Astrocyte (in vitro differentiated cells and primary cell): ENCODE results near the gene FN1. TPM values are rescaled to one million over a fixed set of nuclear protein-coding genes. Genes with fewer than 3 reads are reported as not detected.

Experiments used
- DNase-seq: peaks from one replicate; pipeline ENCODE4 v3.0.0-alpha.2; 2010; ENCODE audit warnings: low read depth
- FAIRE-seq: peaks from 2 replicates; lab custom pipeline; 2011; peaks lifted over from hg19 to GRCh38; lab: Jason Lieb, UNC
- H2AFZ ChIP-seq: 2 replicates; pipeline ENCODE4 v1.6.0; 2012; ENCODE audit warnings: low read depth, low read length, inconsistent platforms
- H3K27ac ChIP-seq: 2 replicates; pipeline ENCODE4 v1.5.1; 2011; ENCODE audit warnings: low read depth, low read length, inconsistent platforms
- H3K27me3 ChIP-seq: 2 replicates; pipeline ENCODE4 v1.6.0; 2011; ENCODE audit warnings: low read length, inconsistent platforms; ENCODE audit not compliant: insufficient read depth
- H3K36me3 ChIP-seq: 2 replicates; pipeline ENCODE4 v1.5.1; 2011; ENCODE audit warnings: low read length, inconsistent platforms; ENCODE audit not compliant: insufficient read depth
- H3K4me1 ChIP-seq: 2 replicates; pipeline ENCODE4 v1.5.1; 2011; ENCODE audit warnings: low read length, inconsistent platforms; ENCODE audit not compliant: insufficient read depth
- H3K4me2 ChIP-seq: 2 replicates; pipeline ENCODE4 v1.6.0; 2012; ENCODE audit warnings: low read length, inconsistent platforms
- H3K4me3 ChIP-seq: 2 replicates; pipeline ENCODE4 v1.5.1; 2011; ENCODE audit warnings: low read depth, mild to moderate bottlenecking, low read length, inconsistent platforms; ENCODE audit not compliant: insufficient read depth
- H3K79me2 ChIP-seq: 2 replicates; pipeline ENCODE4 v1.6.0; 2012; ENCODE audit warnings: mild to moderate bottlenecking, low read length, inconsistent platforms; ENCODE audit not compliant: insufficient read depth
- H3K9ac ChIP-seq: 2 replicates; pipeline ENCODE4 v1.6.0; 2012; ENCODE audit warnings: mild to moderate bottlenecking, low read length, inconsistent platforms
- H3K9me3 ChIP-seq: 2 replicates; pipeline ENCODE4 v1.5.1; 2012; ENCODE audit warnings: low read depth, mild to moderate bottlenecking, low read length, inconsistent platforms; ENCODE audit not compliant: insufficient read depth
- H4K20me1 ChIP-seq: 2 replicates; pipeline ENCODE4 v1.6.0; 2012; ENCODE audit warnings: low read length, inconsistent platforms; ENCODE audit not compliant: insufficient read depth
- H3K27ac Mint-ChIP-seq: one replicate; pipeline ENCODE4 v1.8.0; 2021; ENCODE audit warnings: mild to moderate bottlenecking, mixed read lengths; ENCODE audit not compliant: unreplicated experiment
- H3K27me3 Mint-ChIP-seq: one replicate; pipeline ENCODE4 v1.8.0; 2021; ENCODE audit warnings: low read depth, mixed read lengths; ENCODE audit not compliant: unreplicated experiment
- H3K36me3 Mint-ChIP-seq: one replicate; pipeline ENCODE4 v1.8.0; 2021; ENCODE audit warnings: low read depth, mixed read lengths; ENCODE audit not compliant: unreplicated experiment
- H3K4me1 Mint-ChIP-seq: one replicate; pipeline ENCODE4 v1.8.0; 2021; ENCODE audit warnings: low read depth, mixed read lengths; ENCODE audit not compliant: unreplicated experiment
- H3K4me3 Mint-ChIP-seq: one replicate; pipeline ENCODE4 v1.8.0; 2021; ENCODE audit warnings: mild to moderate bottlenecking, moderate library complexity, mixed read lengths; ENCODE audit not compliant: unreplicated experiment
- H3K9me3 Mint-ChIP-seq: one replicate; pipeline ENCODE4 v1.8.0; 2021; ENCODE audit warnings: mild to moderate bottlenecking, mixed read lengths; ENCODE audit not compliant: unreplicated experiment
- CTCF ChIP-seq: IDR thresholded peaks from 2 replicates; pipeline ENCODE4 v1.5.1; 2011; ENCODE audit warnings: low read depth, mild to moderate bottlenecking, inconsistent platforms, low read length, moderate library complexity; ENCODE audit not compliant: insufficient read depth
- EZH2 ChIP-seq: IDR thresholded peaks from 2 replicates; pipeline ENCODE4 v1.6.1; 2012; ENCODE audit warnings: mild to moderate bottlenecking, low read length, inconsistent platforms; ENCODE audit not compliant: insufficient read depth
- total RNA-seq: library from RNA; stranded (reverse); gene quantifications from 2 replicates; pipeline ENCODE4 v1.2.1, GENCODE V29; 2021

The FN1 gene
- total RNA-seq, 1 donor from 2014 or later: 17,010 TPM

GRCh38 chr2:215359576-215359922 lies 76.3 kb downstream of the FN1 start:
- peak overlapping the region; percentile 18 for H3K4me3 Mint-ChIP-seq
- Histone ChIP-seq H4K20me1 (peaks cover 77% of the 10 kb centered on the region), H2AFZ (no peak overlapping the region), H3K27ac (no peak overlapping the region), H3K4me3 (no peak overlapping the region), H3K4me2 (no peak overlapping the region), H3K79me2 (no peaks in the 10 kb centered on the region), H3K36me3 (peaks cover 56% of the 10 kb centered on the region), H3K27me3 (no peaks in the 10 kb centered on the region), H3K4me1 (no peaks in the 10 kb centered on the region), H3K9me3 (no peaks in the 10 kb centered on the region), H3K9ac (no peak overlapping the region)
- no peaks in the 10 kb centered on the region for H3K9me3 Mint-ChIP-seq
- peaks cover 18% of the 10 kb centered on the region for H3K4me1 Mint-ChIP-seq
- H3K27me3 Mint-ChIP-seq: no peaks in the 10 kb centered on the region
- H3K36me3 Mint-ChIP-seq: peaks cover 22% of the 10 kb centered on the region
- TF ChIP-seq EZH2 (no peak), CTCF (no peak)
- H3K27ac Mint-ChIP-seq: peak overlapping the region; percentile 82
- DNase-seq (no peak), FAIRE-seq (no peak)

- peaks cover 19% of the 10 kb centered on the region for H3K36me3 Mint-ChIP-seq
- H3K4me1 ChIP-seq: no peaks in the 10 kb centered on the region
- H2AFZ ChIP-seq: no peak overlapping the region
- no peaks in the 10 kb centered on the region for H3K9me3 ChIP-seq
- TF ChIP-seq CTCF (no peak), EZH2 (no peak)
- no peak overlapping the region for H3K4me2 ChIP-seq
- H3K36me3 ChIP-seq: peaks cover 51% of the 10 kb centered on the region
- peaks cover 14% of the 10 kb centered on the region for H3K4me1 Mint-ChIP-seq
- no peak overlapping the region for H3K9ac ChIP-seq
- H3K27me3 Mint-ChIP-seq: no peaks in the 10 kb centered on the region
- FAIRE-seq: peak; percentile 26
- no peak overlapping the region for H3K4me3 Mint-ChIP-seq
- DNase-seq: no peak
- H3K4me3 ChIP-seq: no peak overlapping the region
- peak overlapping the region; percentile 82 for H3K27ac Mint-ChIP-seq
- H3K9me3 Mint-ChIP-seq: no peaks in the 10 kb centered on the region
- no peaks in the 10 kb centered on the region for H3K27me3 ChIP-seq
- H3K27ac ChIP-seq: no peak overlapping the region
- no peaks in the 10 kb centered on the region for H3K79me2 ChIP-seq
- peaks cover 71% of the 10 kb centered on the region for H4K20me1 ChIP-seq
Observed at GRCh38 chr2:215358891-215359575, 76.8 kb downstream of the FN1 start.

- Histone ChIP-seq H3K4me2 (no peak overlapping the region), H3K9me3 (no peaks in the 10 kb centered on the region), H3K4me3 (no peak overlapping the region), H3K79me2 (no peaks in the 10 kb centered on the region), H3K27ac (no peak overlapping the region), H3K27me3 (no peaks in the 10 kb centered on the region), H3K36me3 (peaks cover 45% of the 10 kb centered on the region), H4K20me1 (peaks cover 65% of the 10 kb centered on the region), H3K4me1 (no peaks in the 10 kb centered on the region), H2AFZ (no peak overlapping the region), H3K9ac (no peak overlapping the region)
- Mint-ChIP-seq H3K36me3 (peaks cover 12% of the 10 kb centered on the region), H3K27me3 (no peaks in the 10 kb centered on the region), H3K4me3 (peak overlapping the region; percentile 1), H3K27ac (peak overlapping the region; percentile 82), H3K9me3 (no peaks in the 10 kb centered on the region), H3K4me1 (peaks cover 9% of the 10 kb centered on the region)
- FAIRE-seq (no peak), DNase-seq (no peak)
- TF ChIP-seq CTCF (no peak), EZH2 (no peak)
Observed at GRCh38 chr2:215358312-215358845, 77.5 kb downstream of the FN1 start.
